ENCODE data around the gene APBB1. TPM values are rescaled to one million over a fixed set of nuclear protein-coding genes. Genes with fewer than 3 reads are reported as not detected.

Gene APBB1
- polyA plus RNA-seq, 1 experiment: 42.2 TPM

- H3K4me3 ChIP-seq (ENCODE audit: low read depth, low read length): no peak overlapping the region
- CTCF ChIA-PET: interaction anchor here (1.0 to 15.7 kb wide), 9 partner anchors 8 to 92 kb away, joined by 3 to 604 read pairs (median 8); no protein-coding TSS in a partner anchor
- TF ChIP-seq CTCF (IDR thresholded peaks at IDR 0.05; ENCODE audit: low read depth, low read length): no peak
- no peak for DNase-seq (ENCODE audit: low read depth, low spot score)
- H3K27ac ChIP-seq (ENCODE audit: low read depth, low read length): no peak overlapping the region
- POLR2A ChIA-PET: no interaction called here
- H3K27me3 ChIP-seq (ENCODE audit: control insufficient read depth, insufficient read depth, low read length): no peaks in the 10 kb centered on the region
- H3K9me3 ChIP-seq (ENCODE audit: control insufficient read depth, insufficient read depth, low read length): no peaks in the 10 kb centered on the region
These were observed 19.1 kb upstream of the APBB1 start for GRCh38 chr11:6437993-6438392.

GRCh38 chr11:6437423-6437822 is 18.5 kb upstream of the APBB1 start:
- H3K4me3 ChIP-seq (ENCODE audit: low read depth, low read length): no peak overlapping the region
- TF ChIP-seq CTCF (IDR thresholded peaks at IDR 0.05; ENCODE audit: low read depth, low read length): no peak
- H3K27ac ChIP-seq (ENCODE audit: low read depth, low read length): no peak overlapping the region
- ChIA-PET POLR2A (no interaction called here), CTCF (interaction anchor here (1.2 to 15.7 kb wide), 4 partner anchors 11 to 69 kb away, joined by 3 to 604 read pairs (median 11); no protein-coding TSS in a partner anchor)
- H3K9me3 ChIP-seq (ENCODE audit: control insufficient read depth, insufficient read depth, low read length): no peaks in the 10 kb centered on the region
- H3K27me3 ChIP-seq (ENCODE audit: control insufficient read depth, insufficient read depth, low read length): no peaks in the 10 kb centered on the region
- no peak for DNase-seq (ENCODE audit: low read depth, low spot score)

- Histone ChIP-seq H3K9me3 (ENCODE audit: control insufficient read depth, insufficient read depth, low read length) (no peaks in the 10 kb centered on the region), H3K27me3 (ENCODE audit: control insufficient read depth, insufficient read depth, low read length) (no peaks in the 10 kb centered on the region), H3K27ac (ENCODE audit: low read depth, low read length) (no peak overlapping the region), H3K4me3 (ENCODE audit: low read depth, low read length) (no peak overlapping the region)
- TF ChIP-seq CTCF (IDR thresholded peaks at IDR 0.05; ENCODE audit: low read depth, low read length): no peak
- ChIA-PET CTCF (interaction anchor here (1.5 kb wide), 1 partner anchor 71 kb away, joined by 4 read pairs; no protein-coding TSS in a partner anchor), POLR2A (no interaction called here)
- DNase-seq (ENCODE audit: low read depth, low spot score): no peak
These were observed 15.2 kb upstream of the APBB1 start for GRCh38 chr11:6433998-6434660.

GRCh38 chr11:6431861-6432260 is 13.0 kb upstream of the APBB1 start:
- H3K27ac ChIP-seq (ENCODE audit: low read depth, low read length): no peak overlapping the region
- DNase-seq (ENCODE audit: low read depth, low spot score): no peak
- H3K27me3 ChIP-seq (ENCODE audit: control insufficient read depth, insufficient read depth, low read length): no peaks in the 10 kb centered on the region
- no peak overlapping the region for H3K4me3 ChIP-seq (ENCODE audit: low read depth, low read length)
- no peak for TF ChIP-seq CTCF (IDR thresholded peaks at IDR 0.05; ENCODE audit: low read depth, low read length)
- CTCF ChIA-PET: interaction anchor here (2.6 to 3.1 kb wide), 3 partner anchors 8 to 69 kb away, joined by 7 to 20 read pairs (median 16); partner anchors contain the start of gene HPX
- H3K9me3 ChIP-seq (ENCODE audit: control insufficient read depth, insufficient read depth, low read length): no peaks in the 10 kb centered on the region
- POLR2A ChIA-PET: no interaction called here

GRCh38 chr11:6427516-6427915 is 8.6 kb upstream of the APBB1 start:
- Histone ChIP-seq H3K27me3 (ENCODE audit: control insufficient read depth, insufficient read depth, low read length) (peaks cover 3% of the 10 kb centered on the region), H3K27ac (ENCODE audit: low read depth, low read length) (no peak overlapping the region), H3K4me3 (ENCODE audit: low read depth, low read length) (no peak overlapping the region), H3K9me3 (ENCODE audit: control insufficient read depth, insufficient read depth, low read length) (no peaks in the 10 kb centered on the region)
- no peak for DNase-seq (ENCODE audit: low read depth, low spot score)
- no peak for TF ChIP-seq CTCF (IDR thresholded peaks at IDR 0.05; ENCODE audit: low read depth, low read length)
- ChIA-PET POLR2A (interaction anchor here (0.7 to 1.0 kb wide), 4 partner anchors 9 to 121 kb away, joined by 3 to 4 read pairs (median 4); partner anchors contain the start of genes APBB1 and SMPD1), CTCF (interaction anchor here (0.6 to 3.7 kb wide), 4 partner anchors 12 to 49 kb away, joined by 4 to 24 read pairs (median 12); no protein-coding TSS in a partner anchor)
